GM19193 (cell line): ENCODE results near the gene TBRG4.

Source experiments
- POLR2A ChIP-seq: IDR thresholded peaks from 4 replicates; pipeline ENCODE4 v1.6.1; 2011; ENCODE audit not compliant: insufficient read depth, insufficient read length; ENCODE audit errors: extremely low read depth

TBRG4 gene

GRCh38 chr7:45129906-45130305 is 18.4 kb upstream of the TBRG4 start:
- no peak for TF ChIP-seq POLR2A

GRCh38 chr7:45129181-45129800 is 17.8 kb upstream of the TBRG4 start:
- TF ChIP-seq POLR2A, result no peak

GRCh38 chr7:45126920-45127319 is 15.4 kb upstream of the TBRG4 start:
- TF ChIP-seq POLR2A, result no peak

- no peak for TF ChIP-seq POLR2A
Observed at GRCh38 chr7:45126201-45126600, 14.7 kb upstream of the TBRG4 start.

- no peak for TF ChIP-seq POLR2A
Observed at GRCh38 chr7:45125193-45125904, 13.9 kb upstream of the TBRG4 start.

- TF ChIP-seq POLR2A, result no peak
Observed at GRCh38 chr7:45123913-45124710, 12.6 kb upstream of the TBRG4 start.

GRCh38 chr7:45122975-45123860 is 11.7 kb upstream of the TBRG4 start:
- no peak for TF ChIP-seq POLR2A

- TF ChIP-seq POLR2A, result no peak
Observed at GRCh38 chr7:45119550-45119949, 8.1 kb upstream of the TBRG4 start.

- no peak for TF ChIP-seq POLR2A
Observed at GRCh38 chr7:45118889-45119331, 7.4 kb upstream of the TBRG4 start.

GRCh38 chr7:45118292-45118691 is 6.8 kb upstream of the TBRG4 start:
- TF ChIP-seq POLR2A, result no peak

GRCh38 chr7:45117582-45117981 is 6.1 kb upstream of the TBRG4 start:
- TF ChIP-seq POLR2A, result no peak

- no peak for TF ChIP-seq POLR2A
Observed at GRCh38 chr7:45116048-45116447, 4.6 kb upstream of the TBRG4 start.

GRCh38 chr7:45114926-45115325 is 3.4 kb upstream of the TBRG4 start:
- TF ChIP-seq POLR2A, result no peak

- TF ChIP-seq POLR2A, result no peak
Observed at GRCh38 chr7:45112648-45113047, 1.2 kb upstream of the TBRG4 start.

- no peak for TF ChIP-seq POLR2A
Observed at GRCh38 chr7:45108863-45109262, 2.6 kb downstream of the TBRG4 start.
